ENCODE results near the gene NISCH.

The NISCH gene

GRCh38 chr3:52493232-52494017, 38.0 kb downstream of the NISCH start:
- FAIRE-seq = no peak

- no peak for FAIRE-seq
These were observed 39.0 kb downstream of the NISCH start for GRCh38 chr3:52494445-52494844.

GRCh38 chr3:52494886-52495495, 39.6 kb downstream of the NISCH start, which contains the start of gene STAB1:
Gene STAB1 (plus strand): TSS chr3:52495338. CDS start chr3:52495414, 76 bp downstream.
- FAIRE-seq = no peak

- FAIRE-seq = no peak
These were observed 40.6 kb downstream of the NISCH start for GRCh38 chr3:52495777-52496602.

- no peak for FAIRE-seq
These were observed 43.0 kb downstream of the NISCH start for GRCh38 chr3:52498137-52499054.

GRCh38 chr3:52501046-52501445, 45.6 kb downstream of the NISCH start:
- FAIRE-seq = no peak

- FAIRE-seq = no peak
These were observed 46.6 kb downstream of the NISCH start for GRCh38 chr3:52502001-52502400.

- FAIRE-seq = no peak
These were observed 47.5 kb downstream of the NISCH start for GRCh38 chr3:52502808-52503350.

GRCh38 chr3:52503788-52504424, 48.5 kb downstream of the NISCH start:
- FAIRE-seq = no peak

GRCh38 chr3:52504977-52505376, 49.6 kb downstream of the NISCH start:
- FAIRE-seq = no peak

GRCh38 chr3:52506266-52506966, 51.0 kb downstream of the NISCH start:
- no peak for FAIRE-seq

- FAIRE-seq = no peak
These were observed 52.0 kb downstream of the NISCH start for GRCh38 chr3:52507359-52507758.

- FAIRE-seq = no peak
These were observed 54.4 kb downstream of the NISCH start for GRCh38 chr3:52509753-52510328.

GRCh38 chr3:52511509-52511908, 56.1 kb downstream of the NISCH start:
- no peak for FAIRE-seq

- FAIRE-seq = no peak
These were observed 56.7 kb downstream of the NISCH start for GRCh38 chr3:52512105-52512504.

GRCh38 chr3:52512727-52513126, 57.3 kb downstream of the NISCH start:
- FAIRE-seq = no peak

- FAIRE-seq = no peak
These were observed 57.9 kb downstream of the NISCH start for GRCh38 chr3:52513281-52513680.

GRCh38 chr3:52514576-52514975, 59.2 kb downstream of the NISCH start:
- no peak for FAIRE-seq

GRCh38 chr3:52515192-52515591, 59.8 kb downstream of the NISCH start:
- FAIRE-seq = no peak

- FAIRE-seq = no peak
These were observed 61.2 kb downstream of the NISCH start for GRCh38 chr3:52516509-52517195.
